ENCODE measurements around the gene ERG. TPM values are rescaled to one million over a fixed set of nuclear protein-coding genes. Genes with fewer than 3 reads are reported as not detected.

ERG gene
- total and polyA plus RNA-seq, 8 donors = 1.7 to 4.6 (median 2.6) TPM

DNA sequence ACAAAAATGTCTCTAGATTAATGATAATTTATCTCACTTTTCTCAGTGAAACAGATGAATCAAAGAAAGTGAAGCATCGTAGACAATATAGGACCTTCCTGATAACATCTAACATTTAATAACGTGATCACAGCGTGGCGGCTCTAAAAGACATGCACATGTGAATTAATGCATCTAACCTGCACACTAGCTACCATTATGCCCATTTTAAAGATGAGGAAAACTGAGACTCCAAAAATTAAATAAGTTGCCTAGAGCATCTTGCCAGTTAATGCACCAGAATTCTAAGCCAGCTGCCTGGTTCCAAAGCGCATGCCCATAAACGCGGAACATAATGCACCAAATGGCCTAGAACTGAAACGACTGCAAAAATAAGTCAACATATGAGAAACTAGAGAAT lies 23.5 kb downstream of the ERG start:
- no peak for ATAC-seq
- Histone ChIP-seq H3K27me3 (peaks cover 0 to 17% (median 0%) of the 10 kb centered on the region in 4 donors), H3K27ac (no peak overlapping the region), H3K36me3 (no peaks in the 10 kb centered on the region), H3K4me1 (no peaks in the 10 kb centered on the region), H3K9me3 (no peaks in the 10 kb centered on the region), H3K4me3 (no peak overlapping the region)
- intact Hi-C loops (cut with DNase I) = no loop called here
- TF ChIP-seq, protein P1, sequence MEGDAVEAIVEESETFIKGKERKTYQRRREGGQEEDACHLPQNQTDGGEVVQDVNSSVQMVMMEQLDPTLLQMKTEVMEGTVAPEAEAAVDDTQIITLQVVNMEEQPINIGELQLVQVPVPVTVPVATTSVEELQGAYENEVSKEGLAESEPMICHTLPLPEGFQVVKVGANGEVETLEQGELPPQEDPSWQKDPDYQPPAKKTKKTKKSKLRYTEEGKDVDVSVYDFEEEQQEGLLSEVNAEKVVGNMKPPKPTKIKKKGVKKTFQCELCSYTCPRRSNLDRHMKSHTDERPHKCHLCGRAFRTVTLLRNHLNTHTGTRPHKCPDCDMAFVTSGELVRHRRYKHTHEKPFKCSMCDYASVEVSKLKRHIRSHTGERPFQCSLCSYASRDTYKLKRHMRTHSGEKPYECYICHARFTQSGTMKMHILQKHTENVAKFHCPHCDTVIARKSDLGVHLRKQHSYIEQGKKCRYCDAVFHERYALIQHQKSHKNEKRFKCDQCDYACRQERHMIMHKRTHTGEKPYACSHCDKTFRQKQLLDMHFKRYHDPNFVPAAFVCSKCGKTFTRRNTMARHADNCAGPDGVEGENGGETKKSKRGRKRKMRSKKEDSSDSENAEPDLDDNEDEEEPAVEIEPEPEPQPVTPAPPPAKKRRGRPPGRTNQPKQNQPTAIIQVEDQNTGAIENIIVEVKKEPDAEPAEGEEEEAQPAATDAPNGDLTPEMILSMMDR (IDR thresholded peaks at IDR 0.05) = no peak
- FAIRE-seq = no peak
- WGBS, 2 donors = 82 to 83% methylated on average over 8 of the region's 8 CpGs
- no peak for DNase-seq

DNA sequence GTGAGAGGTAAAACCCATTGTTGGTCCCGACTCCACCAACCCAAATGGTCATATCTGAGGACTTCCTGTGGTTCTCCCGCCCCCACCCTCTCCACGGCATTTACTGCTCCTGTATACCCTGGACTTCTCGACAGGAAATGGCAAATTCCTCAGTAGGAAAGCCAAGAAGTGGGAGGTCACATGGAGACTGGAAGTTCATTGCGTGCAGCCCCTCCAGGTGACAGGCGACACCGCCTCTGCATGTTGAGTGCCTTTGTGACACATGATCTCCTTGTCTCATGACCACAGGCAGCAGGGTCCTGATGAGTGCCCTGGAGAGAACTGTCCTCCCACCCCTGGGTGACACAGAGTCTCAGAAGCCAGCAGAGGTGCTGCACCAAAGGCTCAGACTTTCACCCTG lies 24.2 kb downstream of the ERG start:
- H3K27me3 ChIP-seq = peaks cover 0 to 17% (median 0%) of the 10 kb centered on the region in 4 donors
- no peaks in the 10 kb centered on the region for H3K36me3 ChIP-seq
- H3K27ac ChIP-seq = no peak overlapping the region
- DNase-seq (no peak), ATAC-seq (no peak), FAIRE-seq (no peak)
- H3K9me3 ChIP-seq = no peaks in the 10 kb centered on the region
- H3K4me3 ChIP-seq = no peak overlapping the region
- TF ChIP-seq, protein P1 (IDR thresholded peaks at IDR 0.05) = no peak
- 51 to 65% methylated on average over 7 of the region's 7 CpGs for WGBS, 2 donors
- no peaks in the 10 kb centered on the region for H3K4me1 ChIP-seq
- intact Hi-C loops (cut with DNase I) = no loop called here

DNA sequence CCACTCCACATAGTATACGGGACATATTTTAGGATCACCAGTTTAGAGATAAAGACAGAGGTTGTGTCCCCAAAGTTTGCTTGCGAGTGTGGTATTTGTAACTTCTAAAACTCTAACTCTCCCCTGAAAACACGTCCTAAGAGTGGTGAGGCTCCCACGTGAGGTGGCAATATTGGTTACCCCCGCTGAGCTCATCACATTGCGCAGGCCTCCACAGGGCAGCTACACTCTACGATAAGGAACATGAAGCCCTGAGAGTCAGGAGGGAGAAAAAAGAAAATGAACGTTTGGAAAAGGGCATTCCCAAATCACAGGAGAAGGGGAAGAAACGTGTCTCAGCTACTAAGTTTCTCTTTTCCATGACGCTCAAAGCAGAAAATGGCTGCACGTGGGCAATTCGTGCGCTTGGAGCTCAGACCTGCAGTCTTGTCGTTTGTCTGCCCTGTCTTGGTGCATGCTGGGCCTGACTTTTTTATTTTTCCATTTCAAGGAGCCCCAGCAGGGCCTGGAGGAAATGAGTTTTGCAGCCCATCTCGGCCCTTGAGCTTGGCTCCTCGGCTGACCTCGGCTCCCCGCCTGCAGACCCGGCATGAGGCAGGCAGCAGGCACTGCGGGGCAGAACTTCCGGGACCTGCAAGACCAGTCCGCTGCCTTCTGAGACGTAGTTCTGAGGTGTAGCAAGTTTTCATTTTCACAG lies 25.7 kb downstream of the ERG start:
- FAIRE-seq = no peak
- TF ChIP-seq, protein P1 (IDR thresholded peaks at IDR 0.05) = no peak
- Histone ChIP-seq H3K4me3 (no peak overlapping the region), H3K27ac (no peak overlapping the region), H3K4me1 (no peaks in the 10 kb centered on the region), H3K27me3 (peaks cover 0 to 23% (median 0%) of the 10 kb centered on the region in 4 donors), H3K36me3 (no peaks in the 10 kb centered on the region), H3K9me3 (no peaks in the 10 kb centered on the region)
- intact Hi-C loops (cut with DNase I) = no loop called here
- no peak for ATAC-seq
- no peak for DNase-seq
- 43 to 45% methylated on average over 23 of the region's 23 CpGs for WGBS, 2 donors

DNA sequence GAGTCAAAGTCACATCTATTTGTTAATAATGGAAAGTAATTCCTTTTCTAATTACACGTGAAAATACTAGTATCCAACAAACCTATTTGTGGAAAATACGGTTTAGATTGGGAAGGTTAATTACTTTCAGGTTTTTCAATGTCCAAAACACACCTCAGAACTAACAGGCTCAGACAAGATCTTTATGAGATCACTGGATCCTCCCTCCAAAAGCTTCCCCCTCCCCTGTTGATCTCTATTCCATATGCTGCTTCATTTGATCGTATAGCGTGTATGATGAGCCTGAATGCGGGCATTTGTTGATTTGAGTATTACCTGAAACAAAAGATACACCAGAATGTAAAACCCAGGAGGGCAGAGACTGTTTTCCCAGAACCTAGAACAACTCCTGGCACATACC lies 26.5 kb downstream of the ERG start:
- Histone ChIP-seq H3K27me3 (peaks cover 0 to 23% (median 0%) of the 10 kb centered on the region in 4 donors), H3K9me3 (no peaks in the 10 kb centered on the region), H3K36me3 (no peaks in the 10 kb centered on the region), H3K4me3 (no peak overlapping the region), H3K27ac (no peak overlapping the region), H3K4me1 (no peaks in the 10 kb centered on the region)
- ATAC-seq (no peak), FAIRE-seq (no peak), DNase-seq (no peak)
- 71 to 81% methylated on average over 5 of the region's 5 CpGs for WGBS, 2 donors
- intact Hi-C loops (cut with DNase I) = no loop called here
- TF ChIP-seq, protein P1 (IDR thresholded peaks at IDR 0.05) = no peak

DNA sequence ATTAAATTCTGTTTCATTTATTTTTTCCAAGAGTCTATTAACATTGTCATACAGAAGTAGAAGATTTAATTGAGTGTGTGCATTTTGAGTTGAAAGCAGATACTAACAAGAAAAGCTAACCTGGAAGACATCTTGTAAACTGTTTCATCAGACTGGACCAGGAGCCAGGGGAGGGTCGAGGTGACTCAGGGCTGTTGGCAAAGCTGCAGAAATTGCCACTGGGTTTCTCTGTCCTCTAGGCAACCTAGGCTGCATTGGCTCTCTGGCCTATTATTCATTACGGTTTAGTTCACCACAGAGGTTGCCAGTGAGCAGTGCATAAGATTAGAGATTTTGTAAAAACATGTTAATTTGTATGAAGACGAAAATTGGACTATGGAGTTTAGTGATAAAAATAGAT lies 27.5 kb downstream of the ERG start:
- Histone ChIP-seq H3K27ac (no peak overlapping the region), H3K9me3 (no peaks in the 10 kb centered on the region), H3K27me3 (peaks cover 0 to 23% (median 0%) of the 10 kb centered on the region in 4 donors), H3K4me3 (no peak overlapping the region), H3K4me1 (no peaks in the 10 kb centered on the region), H3K36me3 (no peaks in the 10 kb centered on the region)
- ATAC-seq = no peak
- WGBS, 2 donors = 49 to 50% methylated on average over 3 of the region's 3 CpGs
- no peak for FAIRE-seq
- intact Hi-C loops (cut with DNase I) = no loop called here
- TF ChIP-seq, protein P1 (IDR thresholded peaks at IDR 0.05) = no peak
- DNase-seq = no peak

Measured in pancreas (tissue), 10 donors.